ENCODE data around the gene PRKAG2. TPM values are rescaled to one million over a fixed set of nuclear protein-coding genes. Genes with fewer than 3 reads are reported as not detected.

The PRKAG2 gene
- total and polyA plus RNA-seq, 2 of the 8 experiments (the other 6 are each of a cell fraction or from before 2014, with no cell fraction given), result 7.5 to 18.1 TPM

GRCh38 chr7:151514461-151515275 lies 362.2 kb downstream of the PRKAG2 start:
- Histone ChIP-seq H3K27ac (ENCODE audit: low read depth, low read length) (no peak overlapping the region), H3K4me2 (ENCODE audit: insufficient read depth in 1 of 2, low read depth in 2 of 2, low read length in 2 of 2) (no peak overlapping the region), H2BK12ac (ENCODE audit: low read depth, low read length) (no peak overlapping the region), H2BK120ac (replicated peaks; ENCODE audit: low read depth, low read length) (no peak overlapping the region), H3K79me2 (ENCODE audit: control insufficient read depth in 1 of 2, insufficient read depth in 2 of 2, low read length in 2 of 2) (peaks cover 56 to 93% of the 10 kb centered on the region in 2 experiments), H4K8ac (ENCODE audit: extremely low read depth, insufficient read depth, low read length) (no peak overlapping the region), H3K4me3 (ENCODE audit: extremely low read depth in 1 of 4, insufficient read depth in 2 of 4, low read depth in 3 of 4, low read length in 4 of 4) (no peak overlapping the region), H2BK5ac (ENCODE audit: low read depth, low read length) (no peak overlapping the region), H4K91ac (replicated peaks; ENCODE audit: insufficient read length, low read length) (no peak overlapping the region), H3K79me1 (ENCODE audit: low read depth, low read length) (peaks cover 5% of the 10 kb centered on the region), H4K5ac (ENCODE audit: insufficient read length, low read depth, low read length) (no peak overlapping the region), H3K9me3 (ENCODE audit: insufficient read depth in 2 of 2, low read depth in 1 of 2, low read length in 1 of 2) (no peaks in the 10 kb centered on the region), H3K18ac (ENCODE audit: extremely low read depth, low read length) (no peak overlapping the region), H3K36me3 (ENCODE audit: control insufficient read depth in 2 of 4, insufficient read depth in 4 of 4, low read length in 3 of 4) (no peaks in the 10 kb centered on the region), H3K14ac (ENCODE audit: insufficient read length) (no peak overlapping the region), H2BK15ac (ENCODE audit: low read length) (no peak overlapping the region), H2AFZ (ENCODE audit: low read length) (no peak overlapping the region), H3K56ac (replicated peaks; ENCODE audit: insufficient read length, low read depth, low read length) (no peak overlapping the region), H3K4me1 (replicated peaks in 1 of 4; ENCODE audit: control insufficient read depth in 3 of 4, insufficient read depth in 4 of 4, low read length in 3 of 4) (peaks cover 2 to 10% (median 2%) of the 10 kb centered on the region in 4 experiments; a peak in 5 of 7 replicates), H4K20me1 (replicated peaks in 1 of 2; ENCODE audit: control insufficient read depth in 1 of 2, insufficient read depth in 2 of 2, low read length in 2 of 2) (peaks cover 34 to 43% of the 10 kb centered on the region in 2 experiments), H3K9ac (replicated peaks in 1 of 4; ENCODE audit: extremely low read depth in 1 of 4, low read depth in 3 of 4, low read length in 3 of 4) (no peak overlapping the region), H3K4ac (replicated peaks; ENCODE audit: insufficient read length, low read depth, low read length) (no peak overlapping the region), H3K23ac (ENCODE audit: insufficient read length) (no peak overlapping the region), H2BK20ac (ENCODE audit: low read length) (no peak overlapping the region), H3K23me2 (ENCODE audit: low read depth, low read length) (peaks cover 11% of the 10 kb centered on the region), H2AK5ac (ENCODE audit: low read depth, low read length) (no peak overlapping the region), H3K27me3 (replicated peaks in 1 of 4; ENCODE audit: control insufficient read depth in 3 of 4, extremely low read depth in 1 of 4, insufficient read depth in 3 of 4, low read length in 3 of 4) (no peaks in the 10 kb centered on the region)
- DNase-seq (ENCODE audit: low read depth in 1 of 2, low spot score in 2 of 2), result no peak
- ChIA-PET POLR2A (ENCODE audit: partially characterized antibody) (interaction anchor here (1.6 kb wide), 1 partner anchor 13 kb away, joined by 3 read pairs; no protein-coding TSS in a partner anchor), CTCF (ENCODE audit: partially characterized antibody) (interaction anchor here (1.0 to 2.0 kb wide), 2 partner anchors 48 to 67 kb away, joined by 3 to 5 read pairs; no protein-coding TSS in a partner anchor)
- no peak for FAIRE-seq
- 91% methylated on average over 6 of the region's 6 CpGs; no CpG with 5 or more reads in 1 of the 2 experiments for WGBS, 2 experiments (ENCODE audit: extremely low coverage in 1 of 2, insufficient coverage in 1 of 2, insufficient read length in 1 of 2, insufficient replicate concordance in 2 of 2, low coverage in 1 of 2, low lambda C conversion rate in 2 of 2, missing lambda C conversion rate in 1 of 2)

Measured in H1 (cell line).